SU-DHL-6 (cell line): ENCODE data around the gene HS3ST3A1.

ENCODE experiments used
- H2AFZ ChIP-seq: fragments of 200-600 bp; sonication (generic); 2 replicates; pipeline ENCODE4 v1.6.1; 2014; ENCODE audit warnings: low read depth, mild to moderate bottlenecking, moderate library complexity, mixed read lengths, antibody characterized with exemption, low read length; ENCODE audit not compliant: severe bottlenecking
- H3F3A ChIP-seq: fragments of 200-600 bp; shearing (Covaris generic); 2 replicates; pipeline ENCODE4 v1.6.0; 2016; ENCODE audit warnings: antibody characterized with exemption, mild to moderate bottlenecking; ENCODE audit not compliant: insufficient read depth
- H3K27ac ChIP-seq: fragments of 200-600 bp; sonication (generic); 2 replicates; pipeline ENCODE4 v1.5.1; 2016; ENCODE audit warnings: low read depth, mild to moderate bottlenecking, low read length, moderate library complexity, mixed read lengths
- H3K27me3 ChIP-seq: fragments of 200-600 bp; sonication (generic), shearing (Covaris generic); 2 replicates; pipeline ENCODE4 v1.6.0; 2014; ENCODE audit warnings: mild to moderate bottlenecking, low read length
- H3K36me3 ChIP-seq: fragments of 200-600 bp; sonication (generic); 2 replicates; pipeline ENCODE4 v1.6.1; 2014; ENCODE audit warnings: mild to moderate bottlenecking, low read length, mixed read lengths
- H3K4me2 ChIP-seq: fragments of 300-600, 200-600 bp; shearing (Covaris generic), sonication (generic); 2 replicates; pipeline ENCODE4 v1.6.0; 2014; ENCODE audit warnings: low read length, low read depth, mild to moderate bottlenecking; ENCODE audit not compliant: poor library complexity, severe bottlenecking
- H3K4me3 ChIP-seq: fragments of 200-600 bp; sonication (generic); 2 replicates; pipeline ENCODE4 v1.5.1; 2014; ENCODE audit warnings: antibody characterized with exemption, low read length, mild to moderate bottlenecking, mixed read lengths; ENCODE audit not compliant: insufficient read depth, poor library complexity, severe bottlenecking
- H3K79me2 ChIP-seq: fragments of 200-600 bp; sonication (generic); 2 replicates; pipeline ENCODE4 v1.6.1; 2014; ENCODE audit warnings: mild to moderate bottlenecking, low read length, moderate library complexity; ENCODE audit not compliant: insufficient read depth
- H3K9ac ChIP-seq: fragments of 200-600 bp; sonication (generic); 2 replicates; pipeline ENCODE4 v1.7.0; 2014; ENCODE audit warnings: mild to moderate bottlenecking, low read length
- H3K9me2 ChIP-seq: fragments of 200-600 bp; sonication (generic); replicated peaks from 2 replicates; pipeline ENCODE4 v1.6.1; 2014; ENCODE audit warnings: low read length; ENCODE audit not compliant: insufficient read depth
- H3K9me3 ChIP-seq: fragments of 200-600 bp; sonication (generic); 2 replicates; pipeline ENCODE4 v1.6.1; 2014; ENCODE audit warnings: low read length, mixed read lengths; ENCODE audit not compliant: insufficient read depth
- H4K20me1 ChIP-seq: fragments of 200-600 bp; sonication (generic); 2 replicates; pipeline ENCODE4 v1.6.1; 2014; ENCODE audit warnings: low read depth, mild to moderate bottlenecking, antibody characterized with exemption, low read length, moderate library complexity, mixed read lengths
- EZH2phosphoT487 ChIP-seq: fragments of 200-600 bp; sonication (generic), shearing (Covaris generic); conservative IDR thresholded peaks from 2 replicates; pipeline ENCODE4 v1.6.1; 2018; ENCODE audit warnings: mild to moderate bottlenecking, antibody characterized with exemption, low read length, moderate library complexity, mixed read lengths
- TF ChIP-seq, protein P1 (sequence below): fragments of 200-600 bp; sonication (generic); IDR thresholded peaks from one replicate; pipeline ENCODE4 v1.5.1; 2017; ENCODE audit warnings: antibody characterized with exemption, mild to moderate bottlenecking, low read length, moderate library complexity; ENCODE audit not compliant: insufficient read depth, poor library complexity, severe bottlenecking

Gene HS3ST3A1

DNA sequence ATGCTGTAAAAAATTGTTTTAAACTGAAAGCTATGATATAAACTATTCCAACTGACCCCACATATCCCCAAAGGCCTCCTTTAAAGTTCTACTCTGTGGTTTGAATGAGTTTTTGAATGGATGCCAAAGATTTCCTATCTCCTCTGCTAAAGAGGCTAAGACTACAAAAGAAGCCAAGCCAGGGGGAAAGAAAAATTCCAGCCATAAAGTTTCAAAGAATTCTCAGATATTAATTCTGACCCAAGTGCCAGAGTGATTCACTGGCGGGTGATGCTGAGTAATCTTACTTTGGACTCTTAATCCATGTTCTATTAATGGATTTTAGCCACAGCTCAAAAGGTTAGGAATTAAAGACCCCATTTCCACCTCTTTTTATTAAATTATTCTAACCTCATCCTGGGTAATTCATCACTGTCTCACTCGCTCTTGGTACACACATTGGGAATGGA, 60.7 kb downstream of the HS3ST3A1 start:
- TF ChIP-seq, protein P1, sequence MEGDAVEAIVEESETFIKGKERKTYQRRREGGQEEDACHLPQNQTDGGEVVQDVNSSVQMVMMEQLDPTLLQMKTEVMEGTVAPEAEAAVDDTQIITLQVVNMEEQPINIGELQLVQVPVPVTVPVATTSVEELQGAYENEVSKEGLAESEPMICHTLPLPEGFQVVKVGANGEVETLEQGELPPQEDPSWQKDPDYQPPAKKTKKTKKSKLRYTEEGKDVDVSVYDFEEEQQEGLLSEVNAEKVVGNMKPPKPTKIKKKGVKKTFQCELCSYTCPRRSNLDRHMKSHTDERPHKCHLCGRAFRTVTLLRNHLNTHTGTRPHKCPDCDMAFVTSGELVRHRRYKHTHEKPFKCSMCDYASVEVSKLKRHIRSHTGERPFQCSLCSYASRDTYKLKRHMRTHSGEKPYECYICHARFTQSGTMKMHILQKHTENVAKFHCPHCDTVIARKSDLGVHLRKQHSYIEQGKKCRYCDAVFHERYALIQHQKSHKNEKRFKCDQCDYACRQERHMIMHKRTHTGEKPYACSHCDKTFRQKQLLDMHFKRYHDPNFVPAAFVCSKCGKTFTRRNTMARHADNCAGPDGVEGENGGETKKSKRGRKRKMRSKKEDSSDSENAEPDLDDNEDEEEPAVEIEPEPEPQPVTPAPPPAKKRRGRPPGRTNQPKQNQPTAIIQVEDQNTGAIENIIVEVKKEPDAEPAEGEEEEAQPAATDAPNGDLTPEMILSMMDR: no peak
- H3K4me2 ChIP-seq: no peak overlapping the region
- no peaks in the 10 kb centered on the region for H3F3A ChIP-seq
- H3K9me2 ChIP-seq: no peaks in the 10 kb centered on the region
- no peak overlapping the region for H2AFZ ChIP-seq
- H3K36me3 ChIP-seq: no peaks in the 10 kb centered on the region
- no peak overlapping the region for H3K4me3 ChIP-seq
- H3K9ac ChIP-seq: no peak overlapping the region
- H3K9me3 ChIP-seq: no peaks in the 10 kb centered on the region
- H4K20me1 ChIP-seq: no peaks in the 10 kb centered on the region
- H3K27ac ChIP-seq: no peak overlapping the region
- H3K79me2 ChIP-seq: no peaks in the 10 kb centered on the region
- no peaks in the 10 kb centered on the region for H3K27me3 ChIP-seq

DNA sequence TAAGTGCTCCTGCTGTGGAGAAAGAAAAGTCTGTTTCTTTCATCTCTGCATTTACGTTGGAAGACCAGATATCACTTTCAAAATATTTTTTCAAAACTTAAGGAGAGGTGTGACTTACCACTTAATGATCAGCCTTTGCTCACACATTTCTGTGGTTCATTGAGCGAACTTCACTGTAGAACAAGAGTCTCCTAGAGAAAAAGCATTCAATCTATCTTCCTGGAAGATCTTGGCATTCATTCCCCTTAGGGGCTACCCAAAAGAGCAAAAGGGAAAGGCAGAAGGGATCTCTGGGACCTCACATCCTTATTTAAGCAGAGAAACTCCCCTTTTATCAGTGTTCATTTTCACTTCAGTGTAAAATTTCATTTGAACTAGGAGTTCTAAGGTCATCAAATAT, 61.2 kb downstream of the HS3ST3A1 start:
- no peak overlapping the region for H3K27ac ChIP-seq
- H3K36me3 ChIP-seq: no peaks in the 10 kb centered on the region
- TF ChIP-seq, protein P1: no peak
- no peak for TF ChIP-seq EZH2phosphoT487
- H3K27me3 ChIP-seq: no peaks in the 10 kb centered on the region
- H2AFZ ChIP-seq: no peak overlapping the region
- no peak overlapping the region for H3K4me2 ChIP-seq
- H3F3A ChIP-seq: no peaks in the 10 kb centered on the region
- H3K9ac ChIP-seq: no peak overlapping the region
- no peaks in the 10 kb centered on the region for H3K9me2 ChIP-seq
- H4K20me1 ChIP-seq: no peaks in the 10 kb centered on the region
- no peak overlapping the region for H3K4me3 ChIP-seq
- H3K9me3 ChIP-seq: no peaks in the 10 kb centered on the region
- no peaks in the 10 kb centered on the region for H3K79me2 ChIP-seq

DNA sequence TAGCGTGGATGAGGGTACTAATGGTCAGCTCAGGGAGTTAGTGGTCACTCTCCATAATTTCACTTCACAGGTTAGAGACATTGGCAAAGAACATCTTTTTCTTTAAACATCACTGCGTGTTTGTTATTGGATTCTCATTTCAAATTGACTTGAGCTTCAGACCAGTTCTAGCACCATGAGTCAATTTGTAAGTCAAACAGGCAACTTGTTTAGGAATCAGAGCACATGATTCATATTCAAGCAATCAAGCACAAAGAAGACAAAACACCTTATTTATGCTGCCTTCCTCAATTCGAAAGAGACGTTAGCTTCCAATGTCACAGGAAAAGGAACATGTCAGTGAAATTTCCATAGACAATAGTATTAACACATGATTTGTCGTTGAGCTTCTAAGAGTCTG, 62.3 kb downstream of the HS3ST3A1 start:
- Histone ChIP-seq H3K9ac (no peak overlapping the region), H3K27me3 (no peaks in the 10 kb centered on the region), H3K79me2 (no peaks in the 10 kb centered on the region), H4K20me1 (no peaks in the 10 kb centered on the region), H2AFZ (no peak overlapping the region), H3K4me3 (no peak overlapping the region), H3K9me2 (no peaks in the 10 kb centered on the region), H3K9me3 (no peaks in the 10 kb centered on the region), H3F3A (no peaks in the 10 kb centered on the region), H3K4me2 (no peak overlapping the region), H3K27ac (no peak overlapping the region), H3K36me3 (no peaks in the 10 kb centered on the region)
- TF ChIP-seq, protein P1: no peak
- no peak for TF ChIP-seq EZH2phosphoT487

DNA sequence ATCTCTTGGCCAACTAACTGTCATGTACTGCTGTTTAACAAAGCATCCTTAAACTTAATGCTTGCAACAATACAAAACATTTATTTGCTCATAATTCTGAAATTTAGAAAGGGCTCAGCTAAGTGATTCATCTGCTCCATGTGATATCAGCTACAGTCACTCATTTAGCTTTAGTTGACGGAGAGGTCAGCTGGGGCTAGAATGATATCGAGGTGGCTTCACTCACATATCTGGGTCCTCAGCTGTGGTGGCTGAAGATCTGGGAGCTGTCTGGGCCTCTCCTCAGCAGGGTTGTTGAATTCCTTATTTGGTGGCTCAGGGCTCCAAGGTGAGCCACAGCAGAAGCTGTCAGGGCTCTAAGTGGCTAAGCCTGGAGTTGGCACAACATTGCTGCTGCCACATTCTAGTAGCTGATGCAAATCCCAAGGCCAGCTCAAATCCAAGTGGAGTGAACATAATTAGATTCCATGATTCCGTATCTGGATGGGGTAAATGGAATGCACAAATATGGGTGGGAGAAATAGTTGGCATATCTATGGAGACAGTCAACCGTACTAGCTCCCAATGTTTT, 62.8 kb downstream of the HS3ST3A1 start:
- Histone ChIP-seq H3K27ac (no peak overlapping the region), H3F3A (no peaks in the 10 kb centered on the region), H3K36me3 (no peaks in the 10 kb centered on the region), H3K4me2 (no peak overlapping the region), H3K27me3 (no peaks in the 10 kb centered on the region), H3K9me2 (no peaks in the 10 kb centered on the region), H4K20me1 (no peaks in the 10 kb centered on the region), H2AFZ (no peak overlapping the region), H3K9ac (no peak overlapping the region), H3K79me2 (no peaks in the 10 kb centered on the region), H3K4me3 (no peak overlapping the region), H3K9me3 (no peaks in the 10 kb centered on the region)
- TF ChIP-seq EZH2phosphoT487: no peak
- TF ChIP-seq, protein P1: no peak
